ENCODE measurements around the gene ABCA4.

- no peak for TF ChIP-seq EZH2 (IDR thresholded peaks at IDR 0.05; ENCODE audit: insufficient read depth, poor library complexity, severe bottlenecking)
- TF ChIP-seq EZH2phosphoT487 (IDR thresholded peaks at IDR 0.05; ENCODE audit: insufficient read depth, low read depth) = no peak
These were observed 76.6 kb downstream of the ABCA4 start for GRCh38 chr1:94044290-94044790.
